Measurements from ENCODE around the gene NEK1. TPM values are rescaled to one million over a fixed set of nuclear protein-coding genes. Genes with fewer than 3 reads are reported as not detected.

NEK1 gene
- total RNA-seq, 2 experiments from 2014 or later, result 7.4 to 26.2 TPM

DNA sequence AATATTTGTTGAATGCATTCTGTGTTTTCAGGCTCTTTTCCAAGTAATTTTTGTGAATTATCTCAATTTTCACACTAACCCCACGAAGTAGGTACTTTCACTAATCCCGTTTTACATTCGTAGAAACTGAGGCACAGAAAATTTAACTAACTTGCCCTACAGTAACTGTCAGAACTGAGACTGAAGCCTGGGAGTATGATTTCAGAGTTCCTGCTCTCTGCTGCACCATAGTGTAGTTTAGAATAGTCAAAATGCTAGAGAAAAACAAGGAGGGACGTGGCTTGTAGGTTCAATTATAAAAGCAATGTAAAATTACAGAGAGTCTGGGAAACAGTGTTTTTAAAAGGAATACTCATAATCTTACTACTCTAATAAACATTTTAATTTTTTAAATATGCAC is 10.2 kb upstream of the NEK1 start:
- no peak overlapping the region for H2AFZ ChIP-seq (ENCODE audit: low read length)
- H3K9me3 ChIP-seq (ENCODE audit: low read length), result peaks cover 8% of the 10 kb centered on the region; the same call in 1 of the 2 replicates
- BruUV-seq (replicated peaks), result no TSS peak
- intact Hi-C loops (cut with micrococcal nuclease; ENCODE audit: unreplicated experiment), result no loop called here
- peak overlapping the region; percentile 97 for H3K4me2 ChIP-seq (ENCODE audit: low read length)
- peaks cover 14% of the 10 kb centered on the region; the same call in 1 of the 2 replicates for H4K20me1 ChIP-seq (ENCODE audit: insufficient read depth, low read length)
- no peak for DNase-seq (ENCODE audit: low spot score)
- H3K79me2 ChIP-seq (ENCODE audit: insufficient read depth, low read depth, low read length), result peaks cover 72% of the 10 kb centered on the region
- TF ChIP-seq, protein P1, sequence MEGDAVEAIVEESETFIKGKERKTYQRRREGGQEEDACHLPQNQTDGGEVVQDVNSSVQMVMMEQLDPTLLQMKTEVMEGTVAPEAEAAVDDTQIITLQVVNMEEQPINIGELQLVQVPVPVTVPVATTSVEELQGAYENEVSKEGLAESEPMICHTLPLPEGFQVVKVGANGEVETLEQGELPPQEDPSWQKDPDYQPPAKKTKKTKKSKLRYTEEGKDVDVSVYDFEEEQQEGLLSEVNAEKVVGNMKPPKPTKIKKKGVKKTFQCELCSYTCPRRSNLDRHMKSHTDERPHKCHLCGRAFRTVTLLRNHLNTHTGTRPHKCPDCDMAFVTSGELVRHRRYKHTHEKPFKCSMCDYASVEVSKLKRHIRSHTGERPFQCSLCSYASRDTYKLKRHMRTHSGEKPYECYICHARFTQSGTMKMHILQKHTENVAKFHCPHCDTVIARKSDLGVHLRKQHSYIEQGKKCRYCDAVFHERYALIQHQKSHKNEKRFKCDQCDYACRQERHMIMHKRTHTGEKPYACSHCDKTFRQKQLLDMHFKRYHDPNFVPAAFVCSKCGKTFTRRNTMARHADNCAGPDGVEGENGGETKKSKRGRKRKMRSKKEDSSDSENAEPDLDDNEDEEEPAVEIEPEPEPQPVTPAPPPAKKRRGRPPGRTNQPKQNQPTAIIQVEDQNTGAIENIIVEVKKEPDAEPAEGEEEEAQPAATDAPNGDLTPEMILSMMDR (conservative IDR thresholded peaks at IDR 0.05; ENCODE audit: low read length), result no peak
- TF ChIP-seq EZH2phosphoT487 (IDR thresholded peaks at IDR 0.05; ENCODE audit: borderline replicate concordance, low read depth, low read length), result no peak
- H3K9me2 ChIP-seq (ENCODE audit: insufficient read depth, low read length), result no peaks in the 10 kb centered on the region
- H3K4me1 ChIP-seq (ENCODE audit: insufficient read depth, low read length, poor library complexity, severe bottlenecking), result peaks cover 24% of the 10 kb centered on the region
- ChIA-PET CTCF (ENCODE audit: unreplicated experiment) (no interaction called here), POLR2A (interaction anchor here (1.3 kb wide), 1 partner anchor 12 kb away, joined by 5 read pairs; no protein-coding TSS in a partner anchor)
- H3K27ac ChIP-seq (ENCODE audit: low read depth, low read length, poor library complexity, severe bottlenecking), result peak overlapping the region; percentile 62
- peak overlapping the region; percentile 75 for H3K4me3 ChIP-seq (ENCODE audit: low read depth, low read length, poor library complexity, severe bottlenecking)
- peaks cover 10% of the 10 kb centered on the region for H3K36me3 ChIP-seq (ENCODE audit: insufficient read depth, low read length)

DNA sequence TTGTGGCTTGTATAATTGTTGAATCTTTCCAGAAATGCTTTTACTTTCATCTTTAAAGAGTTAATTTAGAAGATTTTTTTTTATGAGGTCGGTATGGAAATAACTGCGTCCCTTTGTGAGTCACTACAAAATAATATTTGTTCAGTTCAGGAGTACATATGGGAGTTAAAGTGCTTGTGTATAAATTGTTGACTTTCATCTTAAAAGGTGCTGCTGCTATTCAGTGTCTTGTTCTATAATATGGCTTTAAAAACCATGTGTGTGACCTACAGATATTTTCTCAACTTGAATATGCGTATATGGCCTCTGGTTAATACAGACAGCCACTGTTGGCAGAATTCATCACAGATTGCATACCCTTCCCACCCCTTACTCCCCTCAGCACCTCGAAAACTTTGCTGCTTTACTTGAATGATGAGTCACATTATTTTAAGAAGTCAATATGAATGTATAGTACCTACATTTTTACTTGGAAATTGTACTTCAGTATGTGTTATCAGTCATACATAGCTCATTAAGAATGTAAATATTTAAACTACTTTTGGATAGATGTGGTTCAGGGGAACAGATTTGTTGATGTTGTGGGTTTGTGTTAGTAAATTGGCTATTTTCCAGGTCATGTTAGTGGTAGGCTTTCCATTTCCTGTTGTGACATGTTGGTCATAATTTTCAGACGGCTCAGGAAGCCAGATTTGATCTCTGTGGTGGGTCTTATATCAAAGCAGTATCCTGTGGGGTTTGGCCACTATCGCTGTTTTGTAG is 9.5 kb upstream of the NEK1 start:
- Histone ChIP-seq H3K4me2 (ENCODE audit: low read length) (peak overlapping the region; percentile 97), H4K20me1 (ENCODE audit: insufficient read depth, low read length) (peaks cover 14% of the 10 kb centered on the region; the same call in 1 of the 2 replicates), H3K4me1 (ENCODE audit: insufficient read depth, low read length, poor library complexity, severe bottlenecking) (peaks cover 24% of the 10 kb centered on the region), H2AFZ (ENCODE audit: low read length) (no peak overlapping the region), H3K79me2 (ENCODE audit: insufficient read depth, low read depth, low read length) (peaks cover 65% of the 10 kb centered on the region), H3K4me3 (ENCODE audit: low read depth, low read length, poor library complexity, severe bottlenecking) (peak overlapping the region; percentile 75), H3K27ac (ENCODE audit: low read depth, low read length, poor library complexity, severe bottlenecking) (peak overlapping the region; percentile 62), H3K36me3 (ENCODE audit: insufficient read depth, low read length) (peaks cover 10% of the 10 kb centered on the region), H3K9me2 (ENCODE audit: insufficient read depth, low read length) (no peaks in the 10 kb centered on the region), H3K9me3 (ENCODE audit: low read length) (peaks cover 8% of the 10 kb centered on the region; the same call in 1 of the 2 replicates)
- TF ChIP-seq, protein P1 (conservative IDR thresholded peaks at IDR 0.05; ENCODE audit: low read length), result no peak
- TF ChIP-seq EZH2phosphoT487 (IDR thresholded peaks at IDR 0.05; ENCODE audit: borderline replicate concordance, low read depth, low read length), result no peak
- peak; percentile 58 for DNase-seq (ENCODE audit: low spot score)
- POLR2A ChIA-PET, result interaction anchor here (0.6 to 1.5 kb wide), 5 partner anchors 13 to 68 kb away, joined by 3 to 5 read pairs (median 4); no protein-coding TSS in a partner anchor
- intact Hi-C loops (cut with micrococcal nuclease; ENCODE audit: unreplicated experiment), result loop anchor here (2.0 kb wide), 1 partner anchor 39 kb away; no protein-coding TSS in a partner anchor
- CTCF ChIA-PET (ENCODE audit: unreplicated experiment), result no interaction called here
- no TSS peak for BruUV-seq (replicated peaks)
